GM12873 (cell line): Measurements from ENCODE around the gene SNX24.
A peak's percentile ranks its signal among the peaks of the same experiment; 100 is the strongest.

Source experiments
- CTCF ChIP-seq: IDR thresholded peaks from 2 replicates; pipeline ENCODE4 v1.5.1; 2012; ENCODE audit warnings: low read depth, mild to moderate bottlenecking, moderate library complexity, low read length, control low read depth; ENCODE audit not compliant: insufficient read depth; ENCODE audit errors: missing control alignments

The SNX24 gene

GRCh38 chr5:122885045-122885517 lies 39.7 kb downstream of the SNX24 start:
- no peak for TF ChIP-seq CTCF

- no peak for TF ChIP-seq CTCF
Measured at GRCh38 chr5:122885891-122886290, 40.5 kb downstream of the SNX24 start.

- no peak for TF ChIP-seq CTCF
Measured at GRCh38 chr5:122895141-122895540, 49.7 kb downstream of the SNX24 start.

- TF ChIP-seq CTCF = peak; percentile 39
Measured at GRCh38 chr5:122896598-122897282, 51.3 kb downstream of the SNX24 start.

GRCh38 chr5:122897283-122897602 lies 51.8 kb downstream of the SNX24 start:
- no peak for TF ChIP-seq CTCF

- no peak for TF ChIP-seq CTCF
Measured at GRCh38 chr5:122901346-122901745, 55.9 kb downstream of the SNX24 start.

- TF ChIP-seq CTCF = no peak
Measured at GRCh38 chr5:122902263-122902662, 56.9 kb downstream of the SNX24 start.

GRCh38 chr5:122906768-122907167 lies 61.4 kb downstream of the SNX24 start:
- TF ChIP-seq CTCF = no peak
